GM19468 (cell line): ENCODE measurements around the gene ATF3.

Experiments
- ATAC-seq: cut with Tn5 transposase; IDR thresholded peaks from one replicate; pipeline ENCODE4 v1.9.1; 2021; ENCODE audit warnings: mild to moderate bottlenecking, moderate library complexity, moderate number of reproducible peaks; ENCODE audit not compliant: unreplicated experiment; ENCODE audit errors: extremely low read depth

Gene ATF3

GRCh38 chr1:212607206-212607912, 1.2 kb upstream of the ATF3 start:
- no peak for ATAC-seq

DNA sequence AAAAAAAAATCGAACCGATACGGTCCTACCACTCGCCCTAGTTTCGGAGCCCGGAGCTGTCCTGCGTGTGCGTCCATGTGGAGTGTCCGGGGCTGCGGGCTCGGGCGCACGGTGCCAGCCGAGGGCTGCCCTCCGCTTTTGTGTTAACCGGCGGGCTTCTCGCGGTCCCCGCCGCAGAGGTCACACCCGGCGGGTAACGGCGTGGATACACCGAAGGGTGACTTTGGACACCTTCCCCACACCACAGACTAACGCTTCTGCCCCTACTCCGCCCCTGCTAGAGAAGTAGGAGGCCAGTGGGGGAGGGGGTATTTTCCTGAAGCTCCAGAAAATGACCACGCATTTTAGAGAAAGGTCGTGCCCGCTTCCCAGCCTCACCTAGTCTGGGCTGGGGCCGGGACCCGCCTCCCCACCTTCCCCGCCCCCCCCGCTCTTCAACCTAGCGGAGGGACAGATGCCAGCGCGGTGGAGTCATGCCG, 609 bp upstream of the ATF3 start:
- ATAC-seq, result no peak

DNA sequence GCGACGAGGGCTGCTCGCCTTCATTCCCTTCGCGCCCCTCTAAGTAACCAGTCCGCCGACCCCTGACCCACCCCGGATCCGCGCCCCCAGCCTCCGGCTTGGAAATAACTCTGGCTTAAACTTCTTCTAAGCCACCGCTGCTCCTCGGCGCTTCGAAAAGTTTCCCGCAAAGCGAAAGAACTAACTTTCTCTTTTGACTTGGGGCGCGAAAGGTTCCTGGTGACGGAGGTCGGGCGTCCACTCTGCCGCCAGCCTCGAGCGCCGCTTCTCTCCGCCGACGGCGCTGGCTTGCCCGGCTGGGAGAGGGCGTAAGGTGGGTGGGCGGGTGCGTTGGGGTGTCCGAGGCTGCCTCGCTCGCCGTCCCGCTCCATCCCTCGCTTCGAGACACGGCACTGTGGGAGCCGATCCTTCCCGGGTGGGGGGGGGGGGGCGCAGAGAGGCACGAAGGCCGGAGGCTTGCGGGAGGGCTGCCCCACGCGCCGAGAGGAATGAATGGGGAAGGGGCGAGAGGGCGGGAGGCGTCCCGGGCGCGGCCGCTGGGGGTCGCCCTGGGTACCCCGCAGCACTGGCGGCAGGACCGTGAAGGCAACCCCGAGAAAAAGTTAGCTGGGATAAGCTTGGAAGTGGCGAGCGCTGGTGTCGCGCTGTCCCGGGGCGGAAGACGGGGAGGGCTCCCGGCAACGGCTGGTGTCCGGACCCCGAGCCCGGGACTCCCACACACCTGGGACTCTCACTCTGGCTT, 569 bp downstream of the ATF3 start:
- ATAC-seq, result no peak

- no peak for ATAC-seq
These were observed 1.4 kb downstream of the ATF3 start for GRCh38 chr1:212609701-212610574.

DNA sequence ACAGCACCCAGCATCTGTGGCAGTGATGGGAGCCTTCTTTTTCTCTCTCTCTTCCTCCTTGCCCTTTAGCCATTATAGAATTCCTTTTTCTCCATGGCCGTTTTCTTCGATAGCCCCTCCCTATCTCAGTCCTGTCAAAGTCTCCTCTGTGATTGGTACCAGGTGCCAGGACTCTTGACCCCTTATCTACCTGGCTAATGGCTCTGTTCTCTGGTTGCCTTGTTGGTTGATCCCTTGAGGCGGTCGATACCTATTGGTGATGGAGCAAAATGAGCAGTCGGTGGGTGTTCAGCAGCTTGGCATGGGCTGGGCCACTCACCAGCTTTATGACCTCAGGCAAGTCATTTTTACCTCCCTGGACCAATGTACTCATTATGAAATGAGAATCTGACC, 2.0 kb downstream of the ATF3 start:
- no peak for ATAC-seq

GRCh38 chr1:212611000-212611948, 2.7 kb downstream of the ATF3 start:
- no peak for ATAC-seq

DNA sequence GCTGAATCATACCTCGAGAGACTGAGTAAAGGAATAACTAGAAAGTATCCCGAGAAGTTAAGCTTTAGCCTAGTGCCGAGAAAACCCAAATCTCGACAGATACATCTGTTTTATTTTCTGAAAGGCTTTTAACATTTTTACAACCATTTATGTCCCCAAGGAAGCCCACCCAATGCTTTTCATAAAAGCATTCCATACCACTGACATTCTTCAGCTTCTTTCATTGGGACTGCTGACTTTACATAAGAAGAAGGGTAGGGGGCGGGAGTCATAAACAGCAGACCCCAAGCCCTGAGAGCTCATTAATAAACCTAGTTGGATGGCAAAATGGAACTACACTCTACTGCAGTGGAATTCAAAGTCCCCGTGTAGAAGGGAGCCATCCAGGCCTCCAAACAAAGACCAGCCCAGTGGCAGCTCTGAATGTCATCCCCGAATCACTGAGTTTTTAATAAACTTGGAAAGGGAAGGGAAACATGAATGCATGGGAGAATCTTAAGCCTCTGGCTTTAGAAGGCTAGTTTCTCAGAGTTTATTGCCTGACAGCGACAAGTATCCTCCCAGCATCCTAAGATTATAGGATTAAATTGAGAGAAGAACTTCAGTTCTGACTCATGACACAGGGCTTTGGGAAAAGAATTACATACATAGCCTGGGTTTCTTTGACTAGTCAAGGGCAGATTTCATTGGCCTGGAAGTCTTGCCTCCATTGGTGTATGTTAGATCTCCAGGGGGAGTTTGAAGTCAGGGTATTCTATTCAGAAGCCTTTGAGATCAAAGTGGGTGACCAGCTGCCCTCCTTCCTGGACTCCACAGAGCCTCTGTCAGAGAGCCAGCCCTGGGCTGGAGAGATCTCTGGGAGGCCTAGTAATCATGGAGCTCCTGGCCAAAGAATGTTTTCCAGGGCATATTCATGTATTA, 3.7 kb downstream of the ATF3 start:
- ATAC-seq, result no peak

GRCh38 chr1:212613440-212614335, 5.1 kb downstream of the ATF3 start:
- ATAC-seq, result no peak

DNA sequence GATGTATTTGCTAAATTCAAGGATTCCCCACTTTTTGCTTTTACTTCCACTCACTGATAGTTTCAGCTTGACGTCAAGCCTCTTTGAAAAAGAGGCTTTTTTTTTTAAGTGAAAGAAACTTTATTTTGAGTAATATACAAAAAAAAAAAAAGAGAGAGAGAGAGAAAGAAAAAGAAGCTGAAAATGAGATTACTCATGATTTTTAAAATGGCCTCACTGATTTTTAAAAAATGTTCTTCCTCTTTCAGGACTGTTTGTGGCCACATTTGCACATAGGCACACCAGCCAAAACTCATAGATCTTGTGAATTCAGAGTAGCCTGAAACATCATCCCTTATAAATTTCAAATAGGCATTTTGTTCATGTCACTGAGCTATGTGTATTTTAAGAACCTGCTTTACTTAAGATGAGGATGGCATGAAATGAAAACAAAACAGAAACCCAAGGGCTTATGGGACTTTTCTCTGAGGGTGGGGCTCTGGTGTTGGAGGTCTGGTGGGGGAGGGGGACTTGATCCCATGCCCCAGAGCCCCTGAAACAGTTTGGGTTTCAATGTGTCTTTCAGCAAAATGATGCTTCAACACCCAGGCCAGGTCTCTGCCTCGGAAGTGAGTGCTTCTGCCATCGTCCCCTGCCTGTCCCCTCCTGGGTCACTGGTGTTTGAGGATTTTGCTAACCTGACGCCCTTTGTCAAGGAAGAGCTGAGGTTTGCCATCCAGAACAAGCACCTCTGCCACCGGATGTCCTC, 6.1 kb downstream of the ATF3 start:
- no peak for ATAC-seq

DNA sequence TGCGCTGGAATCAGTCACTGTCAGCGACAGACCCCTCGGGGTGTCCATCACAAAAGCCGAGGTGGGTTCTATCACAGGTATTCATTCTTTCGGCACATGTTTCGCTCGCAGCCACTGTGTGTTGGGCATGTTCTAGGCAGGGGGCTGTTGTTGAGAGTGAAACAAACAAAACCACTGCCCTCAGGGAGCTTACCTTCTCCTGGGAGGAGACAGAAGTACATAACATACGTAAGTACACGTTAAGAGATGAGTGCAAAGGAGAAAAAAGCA, 6.6 kb downstream of the ATF3 start:
- ATAC-seq, result no peak

GRCh38 chr1:212618466-212619210, 10.1 kb downstream of the ATF3 start:
- ATAC-seq, result no peak

GRCh38 chr1:212620293-212620692, 11.7 kb downstream of the ATF3 start:
- no peak for ATAC-seq

GRCh38 chr1:212621043-212621948, 12.7 kb downstream of the ATF3 start:
- no peak for ATAC-seq

- ATAC-seq, result no peak
These were observed 13.4 kb downstream of the ATF3 start for GRCh38 chr1:212621949-212622305.

GRCh38 chr1:212622467-212622866, 13.9 kb downstream of the ATF3 start:
- no peak for ATAC-seq

- ATAC-seq, result no peak
These were observed 14.3 kb downstream of the ATF3 start for GRCh38 chr1:212622906-212623305.
